GM12875 (cell line): Measurements from ENCODE around the gene F2RL3.

Source experiments
- H3K4me3 ChIP-seq: one replicate; pipeline ENCODE4 v1.5.1; 2011; ENCODE audit warnings: low read depth, low read length, control low read depth
- CTCF ChIP-seq: IDR thresholded peaks from 2 replicates; pipeline ENCODE4 v1.5.1; 2011; ENCODE audit warnings: low read depth, mild to moderate bottlenecking, control low read depth, inconsistent platforms, low read length, moderate library complexity, borderline replicate concordance; ENCODE audit not compliant: insufficient read depth

F2RL3 gene

GRCh38 chr19:16880884-16881554 is 7.8 kb upstream of the F2RL3 start:
- H3K4me3 ChIP-seq: no peak overlapping the region
- TF ChIP-seq CTCF: no peak

- TF ChIP-seq CTCF: no peak
- no peak overlapping the region for H3K4me3 ChIP-seq
Observed at GRCh38 chr19:16882146-16882545, 6.7 kb upstream of the F2RL3 start.

GRCh38 chr19:16883522-16883921 is 5.3 kb upstream of the F2RL3 start:
- no peak overlapping the region for H3K4me3 ChIP-seq
- TF ChIP-seq CTCF: no peak

- no peak for TF ChIP-seq CTCF
- H3K4me3 ChIP-seq: no peak overlapping the region
Observed at GRCh38 chr19:16885166-16885565, 3.6 kb upstream of the F2RL3 start.

GRCh38 chr19:16886305-16886880 is 2.4 kb upstream of the F2RL3 start:
- H3K4me3 ChIP-seq: no peak overlapping the region
- no peak for TF ChIP-seq CTCF

GRCh38 chr19:16887353-16888265 is 1.2 kb upstream of the F2RL3 start:
- TF ChIP-seq CTCF: no peak
- H3K4me3 ChIP-seq: no peak overlapping the region
